Measurements from ENCODE around the gene TNC.

DNA sequence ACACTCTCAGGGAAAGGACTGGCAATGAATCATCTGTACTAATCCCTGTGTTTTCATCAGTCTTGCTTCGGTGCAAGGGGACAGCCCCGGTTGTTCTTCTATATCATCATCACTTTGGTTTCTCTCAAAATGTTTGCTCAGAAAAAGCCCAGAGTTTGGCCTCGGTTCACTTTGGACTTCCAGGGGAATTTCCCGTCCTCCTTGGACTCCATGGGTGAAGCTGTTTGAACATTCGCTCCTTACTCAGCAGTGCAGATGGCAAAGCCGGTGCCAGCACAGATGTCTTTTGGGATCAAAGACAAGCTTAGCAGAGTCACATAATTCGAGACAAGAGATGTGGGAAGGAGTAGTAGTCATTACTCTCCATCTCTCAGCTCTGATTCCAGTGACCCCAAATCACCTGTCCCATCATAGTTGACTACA lies 117.7 kb downstream of the TNC start:
- TF ChIP-seq CTCF (IDR thresholded peaks at IDR 0.05; ENCODE audit: low read depth, low read length) (no peak), POLR2A (IDR thresholded peaks at IDR 0.05; ENCODE audit: extremely low read depth, insufficient read length) (no peak)
